Lower lobe of right lung (tissue), 2 donors: ENCODE measurements around the gene NAGA. TPM values are rescaled to one million over a fixed set of nuclear protein-coding genes. Genes with fewer than 3 reads are reported as not detected.
"Not testable (repeated sequence)": the region's sequence is repeated elsewhere in the genome, so short reads cannot be mapped to it uniquely, and the experiment has no call there.

Experiments used
- ATAC-seq, 2 donors: fragments of 200-7000 bp; cut with Tn5 transposase; one replicate each; pipeline ENCODE4 v1.9.1; 2020 to 2022; ENCODE audit warnings: mild to moderate bottlenecking in 2 of 2, moderate library complexity in 2 of 2
- DNase-seq: peaks from one replicate; pipeline ENCODE4 v3.0.0-alpha.2; 2020
- H3K27ac ChIP-seq: fragments of 200-600 bp; one replicate; pipeline ENCODE4 v1.8.0; 2022
- H3K27me3 ChIP-seq: fragments of 200-600 bp; one replicate; pipeline ENCODE4 v1.8.0; 2022; ENCODE audit warnings: low read depth
- H3K36me3 ChIP-seq: fragments of 200-600 bp; one replicate; pipeline ENCODE4 v1.8.0; 2022; ENCODE audit warnings: mild to moderate bottlenecking
- H3K4me1 ChIP-seq: fragments of 200-600 bp; one replicate; pipeline ENCODE4 v1.8.0; 2022
- H3K4me3 ChIP-seq: fragments of 200-600 bp; one replicate; pipeline ENCODE4 v1.8.0; 2022; ENCODE audit warnings: mild to moderate bottlenecking
- H3K9me3 ChIP-seq: fragments of 200-600 bp; one replicate; pipeline ENCODE4 v1.8.0; 2022
- CTCF ChIP-seq: fragments of 200-600 bp; IDR thresholded peaks from one replicate; pipeline ENCODE4 v1.8.0; 2022; ENCODE audit warnings: antibody characterized with exemption, mild to moderate bottlenecking
- intact Hi-C: fragments of 100-400 bp; cut with DNase I; formaldehyde crosslinking; loops from one replicate; pipeline ENCODE4 v1.11.0; 2022
- total RNA-seq: library from RNA; stranded (reverse); fragmentation: NEBNext Ultra II Directional; extraction: Animal tissue kit (Norgen Biotek cat#: 25700); gene quantifications from one replicate; pipeline ENCODE4 v1.2.1, GENCODE V29; 2021
- donor health status: DM: no; HTN: yes; CAD: no; lungs with severe emphysema.

Gene NAGA
- total RNA-seq, 1 donor from 2014 or later = 40.3 TPM

GRCh38 chr22:42074132-42074811 lies 3.7 kb upstream of the NAGA start, which contains the start of gene PHETA2:
Gene PHETA2 (plus strand): TSS chr22:42074248. CDS start chr22:42077294, 3,046 bp downstream.
- DNase-seq (peak; percentile 77), ATAC-seq (peak; percentile 4 to 9)
- no peaks in the 10 kb centered on the region for H3K9me3 ChIP-seq
- no peaks in the 10 kb centered on the region for H3K27me3 ChIP-seq
- intact Hi-C loops = no loop called here
- peaks cover 55% of the 10 kb centered on the region for H3K4me1 ChIP-seq
- peak; percentile 55 for TF ChIP-seq CTCF
- H3K36me3 ChIP-seq = peaks cover 20% of the 10 kb centered on the region
- H3K4me3 ChIP-seq = peak within 1 kb of the TSS; percentile 73
- peak within 1 kb of the TSS; percentile 96 for H3K27ac ChIP-seq

GRCh38 chr22:42073621-42074041 lies 3.0 kb upstream of the NAGA start:
- DNase-seq (no peak), ATAC-seq (no peak)
- no peak for TF ChIP-seq CTCF
- intact Hi-C loops = no loop called here
- Histone ChIP-seq H3K4me3 (peak overlapping the region; percentile 73), H3K27me3 (no peaks in the 10 kb centered on the region), H3K36me3 (peaks cover 20% of the 10 kb centered on the region), H3K9me3 (no peaks in the 10 kb centered on the region), H3K4me1 (peaks cover 57% of the 10 kb centered on the region), H3K27ac (peak overlapping the region; percentile 96)

GRCh38 chr22:42072606-42073330 lies 2.2 kb upstream of the NAGA start:
- Histone ChIP-seq H3K9me3 (no peaks in the 10 kb centered on the region), H3K4me3 (no peak overlapping the region), H3K4me1 (peaks cover 51% of the 10 kb centered on the region), H3K36me3 (peaks cover 21% of the 10 kb centered on the region), H3K27me3 (no peaks in the 10 kb centered on the region), H3K27ac (no peak overlapping the region)
- ATAC-seq (no peak), DNase-seq (no peak)
- intact Hi-C loops = no loop called here
- no peak for TF ChIP-seq CTCF

GRCh38 chr22:42071508-42071907 lies 896 bp upstream of the NAGA start:
- intact Hi-C loops, DNase-seq, ATAC-seq, H3K9me3 ChIP-seq, H3K27me3 ChIP-seq: not testable (repeated sequence)
- H3K36me3 ChIP-seq = peaks cover 26% of the 10 kb centered on the region
- peak overlapping the region; percentile 85 for H3K27ac ChIP-seq
- H3K4me1 ChIP-seq = peaks cover 49% of the 10 kb centered on the region
- peak overlapping the region; percentile 76 for H3K4me3 ChIP-seq

- Histone ChIP-seq H3K9me3 (no peaks in the 10 kb centered on the region), H3K4me1 (peaks cover 43% of the 10 kb centered on the region), H3K36me3 (peaks cover 36% of the 10 kb centered on the region), H3K27ac (peak overlapping the region; percentile 85), H3K4me3 (peak overlapping the region; percentile 76), H3K27me3 (no peaks in the 10 kb centered on the region)
- DNase-seq (no peak), ATAC-seq (peak; percentile 6 to 8)
- no peak for TF ChIP-seq CTCF
- intact Hi-C loops = no loop called here
Measured at GRCh38 chr22:42069801-42070516, 653 bp downstream of the NAGA start.
